Loucy (cell line): ENCODE measurements around the gene TMOD1.

Experiments
- H2AFZ ChIP-seq: fragments of 200-600 bp; sonication (generic); 2 replicates; pipeline ENCODE4 v1.6.0; 2016; ENCODE audit warnings: antibody characterized with exemption, mild to moderate bottlenecking, low read length, moderate library complexity
- H3F3A ChIP-seq: fragments of 200-600 bp; 2 replicates; pipeline ENCODE4 v1.6.0; 2016; ENCODE audit warnings: antibody characterized with exemption, low read depth, mild to moderate bottlenecking
- H3K27me3 ChIP-seq: fragments of 200-600 bp; sonication (generic); 2 replicates; pipeline ENCODE4 v1.6.1; 2014; ENCODE audit warnings: low read length, mild to moderate bottlenecking; ENCODE audit not compliant: insufficient read depth, poor library complexity, severe bottlenecking
- H3K36me3 ChIP-seq: fragments of 200-600 bp; sonication (generic); 2 replicates; pipeline ENCODE4 v1.6.1; 2016; ENCODE audit warnings: low read length; ENCODE audit not compliant: insufficient read depth
- H3K4me1 ChIP-seq: fragments of 200-600 bp; sonication (generic); 2 replicates; pipeline ENCODE4 v1.5.1; 2014; ENCODE audit warnings: low read length, mild to moderate bottlenecking; ENCODE audit not compliant: insufficient read depth, poor library complexity, severe bottlenecking
- H3K4me2 ChIP-seq: fragments of 200-600 bp; sonication (generic); 2 replicates; pipeline ENCODE4 v1.6.0; 2014; ENCODE audit warnings: antibody characterized with exemption, low read length, low read depth, mild to moderate bottlenecking; ENCODE audit not compliant: poor library complexity, severe bottlenecking
- H3K4me3 ChIP-seq: fragments of 200-600 bp; sonication (generic); 2 replicates; pipeline ENCODE4 v1.5.1; 2014; ENCODE audit warnings: low read length, mild to moderate bottlenecking, mixed read lengths; ENCODE audit not compliant: poor library complexity, severe bottlenecking
- H3K79me2 ChIP-seq: fragments of 200-600 bp; sonication (generic); 2 replicates; pipeline ENCODE4 v1.6.1; 2014; ENCODE audit warnings: low read length; ENCODE audit not compliant: insufficient read depth
- H3K9ac ChIP-seq: fragments of 200-600 bp; sonication (generic); 2 replicates; pipeline ENCODE4 v1.6.0; 2014; ENCODE audit warnings: mild to moderate bottlenecking, low read depth, low read length, moderate library complexity; ENCODE audit not compliant: poor library complexity, severe bottlenecking
- H3K9me2 ChIP-seq: fragments of 200-600 bp; sonication (generic); replicated peaks from 2 replicates; pipeline ENCODE4 v1.6.1; 2016; ENCODE audit warnings: low read depth, low read length, mixed read lengths
- H3K9me3 ChIP-seq: fragments of 200-600 bp; sonication (generic); 2 replicates; pipeline ENCODE4 v1.6.1; 2014; ENCODE audit warnings: mild to moderate bottlenecking, antibody characterized with exemption, low read length, low read depth; ENCODE audit not compliant: insufficient read depth
- H4K20me1 ChIP-seq: fragments of 200-600 bp; sonication (generic); 2 replicates; pipeline ENCODE4 v1.6.0; 2014; ENCODE audit warnings: antibody characterized with exemption, low read length, mild to moderate bottlenecking; ENCODE audit not compliant: insufficient read depth, poor library complexity, severe bottlenecking
- EZH2phosphoT487 ChIP-seq: fragments of 200-600 bp; IDR thresholded peaks from 2 replicates; pipeline ENCODE4 v1.6.1; 2018; ENCODE audit warnings: antibody characterized with exemption, mild to moderate bottlenecking, moderate library complexity, borderline replicate concordance
- TF ChIP-seq, protein P1 (sequence below): fragments of 200-600 bp; sonication (generic); conservative IDR thresholded peaks from 2 replicates; pipeline ENCODE4 v1.5.1; 2014; ENCODE audit warnings: mild to moderate bottlenecking, antibody characterized with exemption, low read length

The TMOD1 gene

DNA sequence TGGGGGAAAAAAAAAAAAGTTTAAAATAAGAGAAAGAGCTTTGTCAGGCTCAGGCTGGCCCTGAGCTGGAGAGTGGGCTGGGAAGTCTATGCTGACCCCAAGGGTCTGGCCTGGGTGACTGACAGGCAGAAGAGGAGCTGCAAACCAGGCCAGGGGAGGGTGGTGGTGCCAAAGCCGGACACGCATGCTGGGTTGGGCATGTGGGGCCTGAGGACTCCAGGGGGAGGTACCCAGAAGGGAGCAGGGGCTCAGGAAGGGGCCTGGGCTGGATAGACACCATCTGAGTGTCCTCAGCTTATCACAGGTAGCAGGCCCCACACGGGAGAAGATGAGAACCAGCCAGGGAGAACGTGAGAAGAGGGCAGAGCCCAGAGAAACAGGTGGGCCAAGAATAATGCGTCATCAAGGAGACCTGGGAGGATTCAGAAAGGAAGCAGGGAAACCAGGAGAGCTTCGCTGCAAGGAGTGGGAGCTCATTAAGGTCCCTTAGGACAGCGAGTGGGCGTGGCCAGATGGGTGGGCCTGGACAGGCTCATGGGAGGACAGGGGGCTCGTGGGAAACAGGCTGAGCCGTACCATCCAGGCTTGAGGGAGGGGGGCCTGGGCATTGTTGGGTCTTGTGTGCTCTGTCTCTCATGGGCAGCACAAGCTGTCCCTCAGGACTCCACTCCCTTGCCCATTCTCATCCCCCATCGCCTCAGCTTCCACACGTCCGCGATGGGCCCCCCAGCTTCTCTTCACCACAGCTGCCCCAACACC lies 16.0 kb downstream of the TMOD1 start:
- Histone ChIP-seq H3K27me3 (no peaks in the 10 kb centered on the region), H3F3A (no peaks in the 10 kb centered on the region), H3K9me3 (no peaks in the 10 kb centered on the region), H3K4me1 (peaks cover 7% of the 10 kb centered on the region), H3K9ac (no peak overlapping the region), H3K4me2 (no peak overlapping the region), H3K79me2 (no peaks in the 10 kb centered on the region), H4K20me1 (no peaks in the 10 kb centered on the region), H2AFZ (no peak overlapping the region), H3K4me3 (no peak overlapping the region), H3K9me2 (no peaks in the 10 kb centered on the region), H3K36me3 (no peaks in the 10 kb centered on the region)
- no peak for TF ChIP-seq EZH2phosphoT487
- TF ChIP-seq, protein P1, sequence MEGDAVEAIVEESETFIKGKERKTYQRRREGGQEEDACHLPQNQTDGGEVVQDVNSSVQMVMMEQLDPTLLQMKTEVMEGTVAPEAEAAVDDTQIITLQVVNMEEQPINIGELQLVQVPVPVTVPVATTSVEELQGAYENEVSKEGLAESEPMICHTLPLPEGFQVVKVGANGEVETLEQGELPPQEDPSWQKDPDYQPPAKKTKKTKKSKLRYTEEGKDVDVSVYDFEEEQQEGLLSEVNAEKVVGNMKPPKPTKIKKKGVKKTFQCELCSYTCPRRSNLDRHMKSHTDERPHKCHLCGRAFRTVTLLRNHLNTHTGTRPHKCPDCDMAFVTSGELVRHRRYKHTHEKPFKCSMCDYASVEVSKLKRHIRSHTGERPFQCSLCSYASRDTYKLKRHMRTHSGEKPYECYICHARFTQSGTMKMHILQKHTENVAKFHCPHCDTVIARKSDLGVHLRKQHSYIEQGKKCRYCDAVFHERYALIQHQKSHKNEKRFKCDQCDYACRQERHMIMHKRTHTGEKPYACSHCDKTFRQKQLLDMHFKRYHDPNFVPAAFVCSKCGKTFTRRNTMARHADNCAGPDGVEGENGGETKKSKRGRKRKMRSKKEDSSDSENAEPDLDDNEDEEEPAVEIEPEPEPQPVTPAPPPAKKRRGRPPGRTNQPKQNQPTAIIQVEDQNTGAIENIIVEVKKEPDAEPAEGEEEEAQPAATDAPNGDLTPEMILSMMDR: no peak

DNA sequence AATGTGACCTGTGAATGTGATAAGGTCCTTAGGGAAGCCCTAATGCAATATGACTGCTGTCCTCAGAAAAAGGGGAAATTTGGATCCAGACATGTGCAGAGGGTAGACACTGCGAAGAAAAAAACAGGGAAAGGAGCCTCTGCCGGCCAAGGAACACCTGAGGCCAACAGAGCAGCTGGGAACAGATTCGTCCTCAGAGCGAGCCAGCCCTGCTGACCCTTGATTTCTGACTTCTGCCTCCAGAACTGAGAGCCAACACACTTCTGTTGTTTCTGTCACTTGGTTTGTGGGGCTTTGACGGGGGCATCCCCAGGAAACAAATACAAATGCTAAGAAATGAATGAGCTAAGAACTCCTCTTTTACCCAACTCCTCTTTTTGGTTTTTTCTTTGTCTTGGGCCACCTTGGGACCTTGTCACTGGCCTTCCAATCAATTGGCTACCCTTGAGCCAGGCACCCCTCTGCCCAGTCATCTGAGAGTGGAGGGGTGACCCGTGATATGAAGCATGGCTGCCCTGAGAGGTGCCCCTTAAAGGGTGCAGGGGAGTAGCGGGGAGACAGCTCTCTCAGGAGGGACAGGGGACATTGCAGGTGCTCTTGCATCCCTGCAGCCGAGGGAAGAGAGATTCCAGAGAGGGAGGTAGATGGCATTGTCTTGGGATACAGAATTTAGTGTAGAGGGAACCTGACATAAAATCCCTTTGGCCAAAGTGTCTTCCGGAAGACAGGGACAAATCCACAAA lies 16.9 kb downstream of the TMOD1 start:
- TF ChIP-seq, protein P1: no peak
- no peak for TF ChIP-seq EZH2phosphoT487
- H3K27me3 ChIP-seq: no peaks in the 10 kb centered on the region
- H3K4me2 ChIP-seq: peak overlapping the region; percentile 4
- H3F3A ChIP-seq: no peaks in the 10 kb centered on the region
- H4K20me1 ChIP-seq: no peaks in the 10 kb centered on the region
- H3K36me3 ChIP-seq: no peaks in the 10 kb centered on the region
- H3K9me3 ChIP-seq: no peaks in the 10 kb centered on the region
- no peaks in the 10 kb centered on the region for H3K79me2 ChIP-seq
- H3K9ac ChIP-seq: no peak overlapping the region
- no peak overlapping the region for H3K4me3 ChIP-seq
- H3K9me2 ChIP-seq: no peaks in the 10 kb centered on the region
- peaks cover 7% of the 10 kb centered on the region for H3K4me1 ChIP-seq
- no peak overlapping the region for H2AFZ ChIP-seq

DNA sequence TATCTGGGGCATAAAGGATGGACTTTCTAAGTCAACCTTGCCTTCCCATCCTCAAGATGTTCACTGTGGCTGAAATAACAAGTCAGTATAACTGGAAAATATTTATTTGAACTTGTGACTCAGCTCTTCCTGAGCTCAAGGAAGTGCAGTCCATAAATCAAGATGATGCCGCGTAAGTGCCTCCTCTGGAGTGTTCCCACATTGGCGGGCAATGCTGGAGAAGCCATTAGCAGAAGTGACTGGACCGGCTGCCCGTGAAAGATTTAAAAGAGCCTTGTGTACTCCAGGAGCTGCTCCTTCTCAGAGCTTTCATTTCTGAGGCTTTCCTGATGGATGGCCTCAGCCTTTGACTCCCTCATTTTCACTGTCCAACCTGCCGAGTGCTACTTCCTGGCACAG lies 17.4 kb downstream of the TMOD1 start:
- Histone ChIP-seq H3K79me2 (no peaks in the 10 kb centered on the region), H3K36me3 (no peaks in the 10 kb centered on the region), H3K9ac (no peak overlapping the region), H3K4me2 (peak overlapping the region; percentile 4), H3K9me2 (no peaks in the 10 kb centered on the region), H3K27me3 (no peaks in the 10 kb centered on the region), H3K4me3 (no peak overlapping the region), H3K4me1 (peaks cover 7% of the 10 kb centered on the region), H2AFZ (no peak overlapping the region), H4K20me1 (no peaks in the 10 kb centered on the region), H3K9me3 (no peaks in the 10 kb centered on the region), H3F3A (no peaks in the 10 kb centered on the region)
- no peak for TF ChIP-seq EZH2phosphoT487
- TF ChIP-seq, protein P1: no peak
